WTC11 (cell line): ENCODE data around the gene FRAT2. TPM values are rescaled to one million over a fixed set of nuclear protein-coding genes. Genes with fewer than 3 reads are reported as not detected.

Experiments
- ATAC-seq: fragments of 200-7000 bp; cut with Tn5 transposase; 2 replicates; pipeline ENCODE4 v1.10.0; 2021; ENCODE audit warnings: mild to moderate bottlenecking, moderate library complexity
- CTCF ChIA-PET: fragments of 300-600 bp; sonication (Branson Sonifier 250); formaldehyde crosslinking; loops from one replicate; lab custom pipeline; 2021; ENCODE audit warnings: antibody characterized with exemption; lab: Charles Lee
- POLR2A ChIA-PET: fragments of 350-600 bp; sonication (Branson Sonifier 250); formaldehyde crosslinking; loops from one replicate; lab custom pipeline; 2021; ENCODE audit warnings: antibody characterized with exemption; lab: Charles Lee
- DNase-seq: peaks from one replicate; pipeline ENCODE4 v3.0.0; 2021; ENCODE audit warnings: low spot score
- H3K27ac Mint-ChIP-seq: 2 replicates; pipeline ENCODE4 v1.8.0; 2021; ENCODE audit warnings: mixed read lengths
- H3K27me3 Mint-ChIP-seq: 2 replicates; pipeline ENCODE4 v1.8.0; 2021; ENCODE audit warnings: low read depth, mild to moderate bottlenecking, moderate library complexity, mixed read lengths
- H3K36me3 Mint-ChIP-seq: 2 replicates; pipeline ENCODE4 v1.8.0; 2021; ENCODE audit warnings: mixed read lengths
- H3K4me1 Mint-ChIP-seq: 2 replicates; pipeline ENCODE4 v1.8.0; 2022; ENCODE audit warnings: mixed read lengths
- H3K4me3 Mint-ChIP-seq: 2 replicates; pipeline ENCODE4 v1.8.0; 2021; ENCODE audit warnings: mild to moderate bottlenecking, moderate library complexity, mixed read lengths
- H3K9me3 Mint-ChIP-seq: 2 replicates; pipeline ENCODE4 v1.8.0; 2021; ENCODE audit warnings: mixed read lengths
- E2F5 ChIP-seq: sonication (generic); formaldehyde crosslinking; IDR thresholded peaks from 2 replicates; pipeline ENCODE4 v1.8.1; 2022; ENCODE audit warnings: mild to moderate bottlenecking, moderate library complexity, missing genetic modification reagents
- FOXP4 ChIP-seq: sonication (generic); formaldehyde crosslinking; IDR thresholded peaks from 2 replicates; pipeline ENCODE4 v1.8.0; 2022; ENCODE audit warnings: mild to moderate bottlenecking, missing genetic modification reagents
- GABPB1 ChIP-seq: sonication (generic); formaldehyde crosslinking; IDR thresholded peaks from 2 replicates; pipeline ENCODE4 v1.8.1; 2023; ENCODE audit warnings: mild to moderate bottlenecking, missing genetic modification reagents
- KAT7 ChIP-seq: sonication (generic); formaldehyde crosslinking; IDR thresholded peaks from 2 replicates; pipeline ENCODE4 v1.8.1; 2023; ENCODE audit warnings: missing genetic modification reagents, mild to moderate bottlenecking, borderline replicate concordance
- MLX ChIP-seq: sonication (generic); formaldehyde crosslinking; IDR thresholded peaks from 2 replicates; pipeline ENCODE4 v1.8.1; 2023; ENCODE audit warnings: mild to moderate bottlenecking, missing genetic modification reagents, moderate library complexity
- MYBL2 ChIP-seq: sonication (generic); formaldehyde crosslinking; IDR thresholded peaks from 2 replicates; pipeline ENCODE4 v1.8.1; 2023; ENCODE audit warnings: mild to moderate bottlenecking, moderate library complexity, missing genetic modification reagents
- NFATC4 ChIP-seq: fragments of 250-450 bp; sonication (Bioruptor Pico); IDR thresholded peaks from 2 replicates; pipeline ENCODE4 v1.9.0; 2021; ENCODE audit warnings: mild to moderate bottlenecking
- NR2C2 ChIP-seq: sonication (generic); formaldehyde crosslinking; IDR thresholded peaks from 2 replicates; pipeline ENCODE4 v1.8.0; 2022; ENCODE audit warnings: mild to moderate bottlenecking, missing genetic modification reagents
- OVOL2 ChIP-seq: fragments of 250-450 bp; sonication (Bioruptor Pico); IDR thresholded peaks from 2 replicates; pipeline ENCODE4 v1.9.0; 2021; ENCODE audit warnings: mild to moderate bottlenecking, borderline replicate concordance
- RELA ChIP-seq: sonication (generic); formaldehyde crosslinking; IDR thresholded peaks from 2 replicates; pipeline ENCODE4 v1.8.1; 2022; ENCODE audit warnings: missing genetic modification reagents, mild to moderate bottlenecking, borderline replicate concordance
- SMAD3 ChIP-seq: sonication (generic); formaldehyde crosslinking; IDR thresholded peaks from 2 replicates; pipeline ENCODE4 v1.8.0; 2022; ENCODE audit warnings: missing genetic modification reagents, mild to moderate bottlenecking, borderline replicate concordance
- SMAD4 ChIP-seq: sonication (generic); formaldehyde crosslinking; IDR thresholded peaks from 2 replicates; pipeline ENCODE4 v1.8.0; 2022; ENCODE audit warnings: mild to moderate bottlenecking, missing genetic modification reagents
- TP53 ChIP-seq: sonication (generic); formaldehyde crosslinking; IDR thresholded peaks from 2 replicates; pipeline ENCODE4 v1.8.1; 2023; ENCODE audit warnings: mild to moderate bottlenecking, missing genetic modification reagents
- USF1 ChIP-seq: sonication (generic); formaldehyde crosslinking; IDR thresholded peaks from 2 replicates; pipeline ENCODE4 v1.8.0; 2022; ENCODE audit warnings: mild to moderate bottlenecking, missing genetic modification reagents
- ZBTB21 ChIP-seq: sonication (generic); formaldehyde crosslinking; IDR thresholded peaks from 2 replicates; pipeline ENCODE4 v1.8.1; 2023; ENCODE audit warnings: mild to moderate bottlenecking, missing genetic modification reagents, borderline replicate concordance
- ZBTB43 ChIP-seq: sonication (generic); formaldehyde crosslinking; IDR thresholded peaks from 2 replicates; pipeline ENCODE4 v1.8.1; 2023; ENCODE audit warnings: mild to moderate bottlenecking, missing genetic modification reagents
- ZNF232 ChIP-seq: sonication (generic); formaldehyde crosslinking; IDR thresholded peaks from 2 replicates; pipeline ENCODE4 v1.8.0; 2022; ENCODE audit warnings: mild to moderate bottlenecking, missing genetic modification reagents
- ZNF416 ChIP-seq: fragments of 250-450 bp; sonication (Bioruptor Pico); IDR thresholded peaks from 2 replicates; pipeline ENCODE4 v1.9.0; 2021; ENCODE audit warnings: mild to moderate bottlenecking, inconsistent platforms
- ZNF512 ChIP-seq: sonication (generic); formaldehyde crosslinking; IDR thresholded peaks from 2 replicates; pipeline ENCODE4 v1.8.1; 2022; ENCODE audit warnings: missing genetic modification reagents, borderline replicate concordance
- total RNA-seq: library from RNA; stranded (reverse); gene quantifications from 3 replicates; pipeline ENCODE4 v1.2.3, GENCODE V29; 2021

Gene FRAT2
- total RNA-seq, 1 experiment from 2014 or later = 48.2 TPM

GRCh38 chr10:97361537-97361901 is 27.0 kb upstream of the FRAT2 start:
- Mint-ChIP-seq H3K4me1 (peaks cover 2% of the 10 kb centered on the region), H3K4me3 (no peak overlapping the region), H3K36me3 (peaks cover 52% of the 10 kb centered on the region), H3K27me3 (no peaks in the 10 kb centered on the region), H3K27ac (no peak overlapping the region), H3K9me3 (no peaks in the 10 kb centered on the region)
- ChIA-PET CTCF (interaction anchor here (1.3 kb wide), 1 partner anchor 40 kb away, joined by 3 read pairs; the partner anchor contains the start of gene RRP12), POLR2A (interaction anchor here (0.7 kb wide), 1 partner anchor 35 kb away, joined by 4 read pairs; no protein-coding TSS in a partner anchor)
- ATAC-seq = no peak
- TF ChIP-seq SMAD4 (CRISPR knock-in tag) = no peak
- TF ChIP-seq RELA = no peak
- no peak for DNase-seq

- ATAC-seq = no peak
- peaks cover 54% of the 10 kb centered on the region for H3K36me3 Mint-ChIP-seq
- ChIA-PET POLR2A (interaction anchor here (0.7 kb wide), 1 partner anchor 34 kb away, joined by 4 read pairs; no protein-coding TSS in a partner anchor), CTCF (interaction anchor here (1.7 kb wide), 1 partner anchor 83 kb away, joined by 3 read pairs; no protein-coding TSS in a partner anchor)
- no peaks in the 10 kb centered on the region for H3K9me3 Mint-ChIP-seq
- no peak for DNase-seq
- H3K4me1 Mint-ChIP-seq = peaks cover 2% of the 10 kb centered on the region
- H3K4me3 Mint-ChIP-seq = no peak overlapping the region
- H3K27me3 Mint-ChIP-seq = no peaks in the 10 kb centered on the region
- TF ChIP-seq MYBL2 = no peak
- no peak for TF ChIP-seq E2F5 (CRISPR knock-in tag)
- no peak for TF ChIP-seq FOXP4
- no peak for TF ChIP-seq GABPB1 (CRISPR knock-in tag)
- no peak for TF ChIP-seq ZNF512 (CRISPR knock-in tag)
- no peak for TF ChIP-seq NR2C2 (CRISPR knock-in tag)
- TF ChIP-seq NFATC4 (CRISPR knock-in tag) = no peak
- TF ChIP-seq OVOL2 (CRISPR knock-in tag) = no peak
- TF ChIP-seq ZBTB43 (CRISPR knock-in tag) = no peak
- no peak for TF ChIP-seq SMAD3
- no peak for TF ChIP-seq USF1
- no peak for TF ChIP-seq KAT7
- peak overlapping the region; percentile 67; the same call in 1 of the 2 replicates for H3K27ac Mint-ChIP-seq
Measured at GRCh38 chr10:97360705-97361536, 26.4 kb upstream of the FRAT2 start.

- ChIA-PET POLR2A (no interaction called here), CTCF (interaction anchor here (0.8 to 1.4 kb wide), 2 partner anchors 80 to 148 kb away, joined by 4 read pairs; no protein-coding TSS in a partner anchor)
- Mint-ChIP-seq H3K27me3 (no peaks in the 10 kb centered on the region), H3K9me3 (no peaks in the 10 kb centered on the region), H3K4me3 (no peak overlapping the region), H3K27ac (no peak overlapping the region), H3K36me3 (peaks cover 38% of the 10 kb centered on the region), H3K4me1 (peaks cover 7% of the 10 kb centered on the region)
- DNase-seq = no peak
- no peak for ATAC-seq
- TF ChIP-seq FOXP4 = no peak
- TF ChIP-seq MLX (CRISPR knock-in tag) = no peak
- TF ChIP-seq ZNF232 (CRISPR knock-in tag) = no peak
- no peak for TF ChIP-seq ZBTB21
- no peak for TF ChIP-seq ZNF416 (CRISPR knock-in tag)
- TF ChIP-seq TP53 (CRISPR knock-in tag) = no peak
- no peak for TF ChIP-seq USF1
Measured at GRCh38 chr10:97358781-97359180, 24.3 kb upstream of the FRAT2 start.
